Stomach (tissue), 4 donors: ENCODE results near the gene TTC17.

Experiments
- CTCF ChIP-seq, 7 experiments: fragments of 450-650 bp in 4 of 7; fragments of 200-600 bp in 3 of 7; sonication (generic) in 3 of 7; IDR thresholded peaks; one replicate each; pipeline ENCODE4 v1.5.1; 2016 to 2019; ENCODE audit warnings: antibody characterized with exemption in 7 of 7, control low read depth in 2 of 7, mild to moderate bottlenecking in 1 of 7
- EP300 ChIP-seq: sonication (generic); formaldehyde crosslinking; IDR thresholded peaks from one replicate; pipeline ENCODE4 v1.6.1; 2017; ENCODE audit warnings: antibody characterized with exemption
- POLR2A ChIP-seq, 4 donors: fragments of 450-650 bp; IDR thresholded peaks; one replicate each; pipeline ENCODE4 v1.6.1; 2016; ENCODE audit warnings: antibody characterized with exemption in 4 of 4, control low read depth in 2 of 4, mild to moderate bottlenecking in 1 of 4, moderate library complexity in 1 of 4

GRCh38 chr11:43399983-43400630 is 41.4 kb downstream of the TTC17 start:
- TF ChIP-seq CTCF (IDR thresholded peaks at IDR 0.05) (no peak), POLR2A (IDR thresholded peaks at IDR 0.05) (no peak), EP300 (no peak)
